NCI-H69 (cell line): Measurements from ENCODE around the gene M6PR.
"Not testable (repeated sequence)": the region's sequence is repeated elsewhere in the genome, so short reads cannot be mapped to it uniquely, and the experiment has no call there.

Experiments used
- DNase-seq: peaks from one replicate; lab custom pipeline; 2025; lab: John Stamatoyannopoulos, UW

M6PR gene

DNA sequence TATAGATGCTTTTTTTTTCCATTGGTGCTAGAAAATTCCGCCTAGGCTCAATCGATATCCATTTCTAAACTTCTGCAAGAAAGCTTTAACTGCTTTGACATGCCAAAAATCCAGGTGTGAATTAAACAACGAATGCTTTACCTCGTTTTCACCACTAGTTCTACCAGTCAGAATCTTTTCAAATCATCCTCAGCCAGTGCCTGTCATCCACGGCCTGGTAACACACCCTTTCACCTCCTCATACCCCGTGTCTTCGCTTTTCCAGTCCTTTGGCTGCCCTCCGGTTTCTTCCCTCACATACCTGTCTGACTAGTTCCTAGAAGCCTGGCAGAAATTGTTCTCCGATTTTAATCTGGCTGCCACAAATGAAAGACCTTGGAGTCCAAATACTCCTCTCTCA lies 36.5 kb downstream of the M6PR start:
- DNase-seq, result peak; percentile 62

DNA sequence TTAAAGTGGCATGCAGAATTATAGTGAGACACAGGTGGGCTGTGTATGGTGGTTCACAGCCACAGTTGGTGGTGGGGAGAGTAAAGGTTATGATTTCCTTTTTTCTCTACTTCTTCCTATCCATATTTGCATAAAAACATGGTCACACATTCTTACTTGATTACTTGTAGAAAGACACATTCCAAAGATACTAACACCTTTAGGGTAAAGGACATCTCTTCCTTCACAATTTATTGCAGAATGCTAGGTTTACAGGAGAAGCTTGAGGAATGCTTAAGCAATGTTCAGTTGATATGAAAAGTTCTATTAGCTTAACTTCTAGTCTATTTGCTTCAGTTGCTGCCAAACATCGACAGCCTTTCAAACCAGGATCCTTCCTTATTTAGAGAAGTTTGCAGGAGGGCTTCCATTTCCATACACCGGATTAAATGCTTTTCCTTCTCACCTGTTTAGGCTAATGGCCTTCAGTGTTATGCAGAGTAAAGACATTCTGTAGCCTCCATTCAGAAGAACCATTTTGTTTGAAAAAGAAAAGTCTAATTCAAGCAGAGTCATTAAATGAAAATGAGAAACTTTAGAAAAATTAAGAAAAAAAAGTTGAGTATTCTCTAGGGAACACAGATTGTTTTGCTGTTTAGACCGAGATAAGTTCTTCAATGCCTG lies 37.7 kb downstream of the M6PR start:
- no peak for DNase-seq

DNA sequence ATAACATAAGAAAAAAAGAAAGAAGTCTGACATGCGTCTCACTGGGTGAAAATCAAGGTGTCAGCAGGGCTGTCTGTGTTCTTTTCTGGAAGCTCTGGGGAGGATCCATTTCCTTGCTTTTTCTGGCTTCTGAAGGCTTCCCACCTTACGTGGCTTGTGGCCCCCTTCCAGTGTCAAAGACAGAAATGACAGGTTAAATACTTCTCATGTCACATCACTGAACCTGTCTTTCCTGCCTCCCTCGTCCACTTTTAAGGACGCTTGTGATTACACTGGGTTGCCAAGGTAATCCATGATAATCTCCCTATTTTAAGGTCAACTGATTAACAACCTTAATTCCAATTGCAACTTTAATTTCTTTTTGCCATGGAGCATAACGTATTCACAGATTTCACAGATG lies 39.7 kb downstream of the M6PR start:
- no peak for DNase-seq

DNA sequence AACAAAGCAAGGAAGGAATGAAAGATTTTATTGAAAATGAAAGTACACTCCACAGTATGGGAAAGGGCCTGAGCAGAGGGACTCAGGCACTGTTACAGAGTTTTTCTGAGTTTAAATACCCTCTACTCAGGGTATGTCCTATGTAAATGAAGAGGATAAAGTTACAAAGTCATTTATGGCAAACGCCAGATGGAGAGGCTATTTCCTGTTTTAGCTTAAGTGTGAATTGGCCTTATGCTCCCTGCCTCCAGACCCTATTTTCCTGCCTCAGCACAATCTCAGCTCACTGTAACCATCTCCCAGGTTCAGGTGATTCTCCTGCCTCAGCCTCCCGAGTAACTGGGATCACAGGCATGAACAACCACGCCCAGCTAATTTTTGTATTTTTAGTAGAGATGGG lies 41.9 kb downstream of the M6PR start:
- DNase-seq, result peak; percentile 15

DNA sequence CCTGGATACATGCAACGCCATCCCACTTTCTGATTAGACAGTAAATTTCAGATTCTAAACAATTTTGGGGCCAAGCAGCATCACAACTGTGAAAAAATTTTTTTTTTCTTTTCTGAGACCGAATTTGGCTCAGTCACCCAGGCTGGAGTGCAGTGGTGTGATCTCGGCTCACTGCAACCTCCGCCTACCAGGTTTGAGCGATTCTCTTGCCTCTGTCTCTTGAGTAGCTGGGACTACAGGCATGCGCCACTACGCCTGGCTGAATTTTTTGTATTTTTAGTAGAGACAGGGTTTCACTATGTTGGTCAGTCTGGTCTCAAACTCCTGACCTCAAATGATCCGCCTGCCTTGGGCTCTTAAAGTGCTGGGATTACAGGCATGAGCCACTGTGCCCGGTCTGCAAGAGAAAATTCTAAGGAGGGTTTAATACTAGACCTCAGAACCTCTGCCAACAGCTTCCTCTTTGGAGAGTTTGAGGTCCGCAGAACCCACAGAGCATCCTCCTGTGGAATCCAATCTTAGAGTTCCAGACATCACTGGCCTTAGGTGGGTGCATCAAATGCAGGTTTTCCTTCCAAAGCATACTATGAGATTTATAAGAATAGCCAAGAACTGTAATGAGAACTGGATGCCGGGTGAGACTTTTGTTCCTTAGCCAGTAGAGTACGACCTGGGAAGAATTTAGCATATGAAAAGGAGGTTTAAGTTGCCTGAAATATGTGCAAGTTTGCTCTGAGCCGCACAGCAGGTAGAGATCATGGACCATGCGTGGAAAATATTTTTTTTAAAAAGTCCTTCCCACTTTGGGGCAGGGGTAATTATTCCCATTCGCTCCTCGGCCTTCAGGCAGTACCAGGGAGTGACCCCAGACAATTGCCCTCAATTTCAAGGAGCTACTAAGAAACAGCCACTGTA lies 42.9 kb downstream of the M6PR start:
- no peak for DNase-seq

DNA sequence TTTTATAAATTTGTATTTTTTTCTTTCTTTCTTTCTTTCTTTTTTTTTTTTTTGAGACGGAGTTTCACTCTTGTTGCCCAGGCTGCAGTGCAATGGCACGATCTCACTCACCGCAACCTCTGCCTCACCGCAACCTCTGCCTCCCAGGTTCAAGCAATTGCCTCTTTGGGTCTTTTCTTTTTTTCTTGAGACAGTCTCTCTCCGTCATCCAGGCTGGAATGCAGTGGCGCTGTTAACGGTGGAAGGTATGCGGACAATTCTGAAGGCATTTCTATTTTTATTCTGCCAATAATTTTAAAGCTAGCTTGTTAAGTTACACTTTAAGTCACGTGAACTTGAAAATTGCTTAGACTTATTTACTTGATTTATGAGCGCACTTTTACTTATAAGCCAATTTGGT lies 43.9 kb downstream of the M6PR start:
- no peak for DNase-seq

DNA sequence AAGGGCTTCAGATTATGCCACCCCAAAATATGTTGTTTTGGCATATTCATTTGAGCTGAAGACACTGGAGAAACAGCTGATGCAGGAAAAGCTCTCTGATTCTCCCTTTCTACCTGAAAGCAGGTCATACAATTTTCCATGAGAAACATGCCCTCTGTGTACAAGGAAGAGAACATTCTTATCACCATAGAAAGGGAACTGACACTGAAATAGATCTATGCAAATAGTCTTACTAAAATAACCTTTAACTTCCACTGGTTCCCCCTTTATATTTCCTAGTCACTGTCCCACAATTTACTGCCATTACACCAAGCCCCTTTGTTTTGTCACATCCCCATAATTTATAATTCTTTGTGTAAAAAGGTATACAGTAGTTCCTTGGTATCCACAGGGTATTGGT lies 44.8 kb downstream of the M6PR start:
- no peak for DNase-seq

DNA sequence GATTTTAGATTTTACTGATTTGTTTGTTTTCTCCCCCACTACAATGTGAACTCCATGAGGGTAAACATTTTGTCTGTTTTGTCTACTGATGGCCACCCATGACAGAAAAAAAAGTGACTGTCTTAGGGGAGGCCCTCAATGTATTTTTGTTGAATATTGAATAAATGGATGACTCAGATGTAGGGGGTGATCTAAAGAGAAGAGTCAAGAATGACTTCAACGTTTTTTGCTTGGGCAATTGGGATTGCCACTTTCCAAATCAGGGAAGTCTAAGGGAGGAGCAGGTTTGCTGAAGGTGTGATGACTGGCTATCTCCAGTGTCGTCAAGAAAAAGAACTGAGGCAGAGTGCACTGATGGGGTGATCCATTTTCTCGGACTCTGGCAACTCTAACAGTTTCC lies 45.8 kb downstream of the M6PR start:
- no peak for DNase-seq

DNA sequence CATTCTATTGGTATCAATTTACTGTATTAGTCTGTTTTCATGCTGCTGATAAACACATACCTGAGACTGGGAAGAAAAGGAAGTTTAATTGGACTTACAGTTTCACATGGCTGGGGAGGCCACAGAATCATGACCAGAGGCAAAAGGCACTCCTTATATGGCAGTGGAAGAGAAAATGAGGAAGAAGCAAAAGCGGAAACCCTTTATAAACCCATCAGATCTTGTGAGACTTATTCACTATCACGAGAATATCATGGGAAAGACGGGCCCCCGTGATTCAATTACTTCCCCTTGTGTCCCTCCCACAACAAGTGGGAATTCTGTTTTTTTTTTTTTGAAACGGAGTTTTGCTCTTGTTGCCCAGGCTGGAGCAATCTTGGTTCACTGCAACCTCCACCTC lies 46.7 kb downstream of the M6PR start:
- not testable (repeated sequence) for DNase-seq

DNA sequence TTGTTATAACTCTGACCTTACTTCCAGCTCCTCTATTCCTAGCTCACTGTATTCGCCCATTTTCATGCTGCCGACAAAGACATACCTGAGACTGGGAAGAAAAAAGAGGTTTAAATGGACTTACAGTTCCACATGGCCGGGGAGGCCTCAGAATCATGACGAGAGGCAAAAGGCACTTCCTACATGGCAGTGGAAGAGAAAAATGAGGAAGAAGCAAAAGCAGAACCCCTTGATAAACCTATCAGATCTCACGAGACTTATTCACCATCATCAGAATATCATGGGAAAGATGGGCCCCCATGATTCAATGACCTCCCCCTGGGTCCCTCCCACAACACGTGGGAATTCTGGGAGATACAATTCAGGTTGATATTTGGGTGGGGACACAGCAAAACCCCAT lies 49.6 kb downstream of the M6PR start:
- DNase-seq, result no peak

DNA sequence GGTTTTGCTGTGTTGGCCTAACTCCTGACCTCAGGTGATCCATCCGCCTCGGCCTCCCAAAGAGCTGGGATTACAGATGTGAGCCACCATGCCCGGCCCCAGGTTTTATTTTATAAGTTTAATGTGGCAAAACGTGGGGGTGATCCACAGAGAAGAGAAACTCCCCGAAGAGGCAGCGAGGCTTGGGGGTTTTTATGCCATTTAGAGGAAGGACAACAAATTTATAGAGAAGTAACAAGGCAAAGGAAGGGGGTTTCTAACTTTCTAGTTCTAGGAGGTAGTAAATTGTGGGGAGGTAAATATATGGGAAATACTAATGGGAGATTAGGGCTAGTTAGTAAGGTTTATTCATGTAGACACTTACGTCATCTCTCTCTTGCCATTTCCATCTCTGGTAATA lies 52.4 kb downstream of the M6PR start:
- no peak for DNase-seq

DNA sequence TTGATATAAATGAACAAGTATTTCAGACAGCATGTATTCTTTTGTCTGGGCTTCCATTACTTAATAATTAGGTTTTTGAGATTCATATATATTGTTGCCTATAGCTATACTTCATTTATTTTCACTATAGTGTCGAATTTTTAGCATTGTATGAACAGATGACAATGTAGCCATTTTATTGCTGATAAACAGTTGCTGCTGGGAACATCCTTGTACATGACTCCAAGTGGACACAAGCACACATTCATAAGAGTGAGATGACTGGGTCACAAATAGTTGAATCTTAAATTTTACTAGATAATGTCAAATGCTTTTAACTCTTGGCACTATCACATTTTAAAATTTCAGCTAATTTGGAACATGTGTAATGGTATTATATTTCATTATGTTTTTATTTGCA lies 54.5 kb downstream of the M6PR start:
- DNase-seq, result no peak

DNA sequence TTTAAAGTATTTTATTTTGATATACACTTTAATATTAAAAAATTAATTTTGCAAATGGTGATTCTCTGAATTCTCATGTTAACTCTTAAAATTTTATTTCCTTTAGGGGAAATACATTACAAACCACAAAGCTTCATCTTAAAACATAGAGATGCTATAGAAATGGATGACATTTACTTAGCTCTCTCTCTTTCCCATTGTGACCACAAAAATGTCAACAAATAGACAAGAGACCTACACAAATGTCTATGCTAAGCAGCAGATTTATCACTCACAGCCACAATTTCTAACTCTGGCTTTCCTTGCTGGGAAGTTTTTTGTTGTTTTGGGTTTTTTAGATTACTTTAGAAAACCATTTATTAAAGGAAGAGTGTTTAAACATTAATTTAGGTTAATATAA lies 55.1 kb downstream of the M6PR start:
- DNase-seq, result no peak

DNA sequence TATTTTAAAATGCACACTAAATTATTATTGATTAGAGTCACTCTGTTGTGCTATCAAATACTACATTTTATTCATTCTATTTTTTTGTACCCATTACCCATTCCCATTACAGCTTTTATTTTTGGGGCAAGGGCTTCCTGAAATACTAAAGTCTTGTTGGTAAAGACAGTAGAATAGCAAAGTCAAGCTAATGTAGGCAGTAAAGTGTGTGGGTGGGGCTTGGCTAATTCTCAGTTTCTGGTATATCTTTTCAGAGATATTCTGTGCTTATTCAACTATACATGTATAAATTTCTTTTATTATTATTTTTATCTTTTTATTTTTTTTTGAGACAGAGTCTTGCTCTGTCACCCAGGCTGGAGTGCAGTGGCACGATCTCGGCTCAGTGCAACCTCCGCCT lies 57.5 kb downstream of the M6PR start:
- no peak for DNase-seq
